ENCODE data around the gene ROR1. TPM values are rescaled to one million over a fixed set of nuclear protein-coding genes. Genes with fewer than 3 reads are reported as not detected.

ROR1 gene
- total and polyA plus RNA-seq, 2 donors (not counting 1 experiment from before 2014, with no cell fraction given), result 14.5 to 16.5 TPM

GRCh38 chr1:64228167-64228957 is 454.5 kb downstream of the ROR1 start:
- peaks cover 9% of the 10 kb centered on the region for H3K4me1 ChIP-seq (ENCODE audit: control insufficient read depth, extremely low read depth, insufficient read depth, low read length)
- no peaks in the 10 kb centered on the region for H3K27me3 ChIP-seq (ENCODE audit: control insufficient read depth, insufficient read depth, low read length)
- no peak overlapping the region for H2AFZ ChIP-seq (ENCODE audit: low read length)
- H3K4me2 ChIP-seq (ENCODE audit: extremely low read depth, insufficient read depth, low read length), result no peak overlapping the region
- no peak overlapping the region for H3K9ac ChIP-seq (ENCODE audit: insufficient read depth, low read length)
- TF ChIP-seq CTCF (conservative IDR thresholded peaks at IDR 0.05 in 1 of 2, IDR thresholded peaks at IDR 0.05 in 1 of 2; ENCODE audit: low read depth in 1 of 2, low read length in 2 of 2), result no peak
- TF ChIP-seq EZH2 (IDR thresholded peaks at IDR 0.05; ENCODE audit: low read length, missing control alignments), result no peak
- H3K36me3 ChIP-seq (ENCODE audit: control insufficient read depth, insufficient read depth, low read length), result no peaks in the 10 kb centered on the region
- H4K20me1 ChIP-seq (ENCODE audit: control insufficient read depth, extremely low read depth, insufficient read depth, low read length), result no peaks in the 10 kb centered on the region
- no peaks in the 10 kb centered on the region for H3K9me3 ChIP-seq (ENCODE audit: control insufficient read depth, insufficient read depth, low read depth, low read length)
- no peak overlapping the region for H3K4me3 ChIP-seq (replicated peaks in 1 of 4; ENCODE audit: control extremely low read depth in 1 of 4, insufficient read depth in 1 of 4, low read depth in 3 of 4, low read length in 4 of 4)
- peak in 1 of 2 donors; percentile 88 for DNase-seq (ENCODE audit: low read depth in 2 of 2)
- H3K79me2 ChIP-seq (ENCODE audit: control insufficient read depth, insufficient read depth, low read length), result no peaks in the 10 kb centered on the region
- no peak overlapping the region for H3K27ac ChIP-seq (ENCODE audit: insufficient read depth, low read length)

- no peaks in the 10 kb centered on the region for H4K20me1 ChIP-seq (ENCODE audit: control insufficient read depth, extremely low read depth, insufficient read depth, low read length)
- H3K27ac ChIP-seq (ENCODE audit: insufficient read depth, low read length), result no peak overlapping the region
- H2AFZ ChIP-seq (ENCODE audit: low read length), result no peak overlapping the region
- DNase-seq (ENCODE audit: low read depth in 2 of 2), result no peak
- H3K36me3 ChIP-seq (ENCODE audit: control insufficient read depth, insufficient read depth, low read length), result no peaks in the 10 kb centered on the region
- TF ChIP-seq CTCF (conservative IDR thresholded peaks at IDR 0.05 in 1 of 2, IDR thresholded peaks at IDR 0.05 in 1 of 2; ENCODE audit: low read depth in 1 of 2, low read length in 2 of 2) (no peak), EZH2 (IDR thresholded peaks at IDR 0.05; ENCODE audit: low read length, missing control alignments) (no peak)
- no peaks in the 10 kb centered on the region for H3K9me3 ChIP-seq (ENCODE audit: control insufficient read depth, insufficient read depth, low read depth, low read length)
- H3K4me3 ChIP-seq (replicated peaks in 1 of 4; ENCODE audit: control extremely low read depth in 1 of 4, insufficient read depth in 1 of 4, low read depth in 3 of 4, low read length in 4 of 4), result no peak overlapping the region
- no peaks in the 10 kb centered on the region for H3K27me3 ChIP-seq (ENCODE audit: control insufficient read depth, insufficient read depth, low read length)
- no peak overlapping the region for H3K9ac ChIP-seq (ENCODE audit: insufficient read depth, low read length)
- no peak overlapping the region for H3K4me2 ChIP-seq (ENCODE audit: extremely low read depth, insufficient read depth, low read length)
- no peaks in the 10 kb centered on the region for H3K79me2 ChIP-seq (ENCODE audit: control insufficient read depth, insufficient read depth, low read length)
- H3K4me1 ChIP-seq (ENCODE audit: control insufficient read depth, extremely low read depth, insufficient read depth, low read length), result peaks cover 3% of the 10 kb centered on the region
These were observed 455.5 kb downstream of the ROR1 start for GRCh38 chr1:64229307-64229706.

Other genes with a start within 250 kb of the ROR1 start
- 51.4 and 66.5 TPM in 2 replicates for gene PGM1, start 180.6 kb upstream of the ROR1 start, total RNA-seq
- gene PGM1, start 180.6 kb upstream of the ROR1 start, polyA plus RNA-seq, result 23.8 and 43.7 TPM in 2 replicates